Activated CD8-positive, alpha-beta memory T cell treated with anti-CD3 and anti-CD28 coated beads, Interleukin-2, amount 10 ng/mL, durations not matched to agents 7 days and 5 days (primary cell): ENCODE measurements around the gene ATP2A1. TPM values are rescaled to one million over a fixed set of nuclear protein-coding genes. Genes with fewer than 3 reads are reported as not detected.
"Not testable (repeated sequence)": the region's sequence is repeated elsewhere in the genome, so short reads cannot be mapped to it uniquely, and the experiment has no call there.

Experiments
- ATAC-seq: fragments of 150-1000 bp; cut with Tn5 transposase; one replicate; pipeline ENCODE4 v1.10.0; 2021; ENCODE audit warnings: moderate library complexity
- CTCF ChIA-PET: fragments of 350-600 bp; sonication (Branson Sonifier 250); formaldehyde crosslinking; loops from one replicate; lab custom pipeline; 2021; ENCODE audit warnings: antibody characterized with exemption; lab: Charles Lee
- DNase-seq: peaks from one replicate; pipeline ENCODE4 v3.0.0-alpha.2; 2020
- H3K27ac Mint-ChIP-seq: one replicate; pipeline ENCODE4 v1.8.0; 2021; ENCODE audit warnings: mild to moderate bottlenecking, mixed read lengths
- H3K27me3 Mint-ChIP-seq: one replicate; pipeline ENCODE4 v1.8.0; 2021; ENCODE audit warnings: mixed read lengths
- H3K36me3 Mint-ChIP-seq: one replicate; pipeline ENCODE4 v1.8.0; 2021; ENCODE audit warnings: mild to moderate bottlenecking, mixed read lengths
- H3K4me1 Mint-ChIP-seq: one replicate; pipeline ENCODE4 v1.8.0; 2021; ENCODE audit warnings: mixed read lengths
- H3K4me3 Mint-ChIP-seq: one replicate; pipeline ENCODE4 v1.8.0; 2021; ENCODE audit warnings: mild to moderate bottlenecking, moderate library complexity, mixed read lengths
- H3K9me3 Mint-ChIP-seq: one replicate; pipeline ENCODE4 v1.8.0; 2022; ENCODE audit warnings: low read depth, mixed read lengths
- microRNA-seq: library from miRNA; unstranded; fragments of <30 nt; microRNA quantifications from one replicate; pipeline ENCODE4 v1.2.0, GENCODE V29; 2022
- total RNA-seq, 2 experiments: library from RNA; stranded (reverse); gene quantifications; one replicate each; pipeline ENCODE4 v1.2.3, GENCODE V29; 2021

ATP2A1 gene
- total RNA-seq, 2 experiments from 2014 or later, result 1.5 to 3.4 TPM

- peaks cover 19% of the 10 kb centered on the region for H3K4me1 Mint-ChIP-seq
- H3K27ac Mint-ChIP-seq, H3K27me3 Mint-ChIP-seq, ATAC-seq, DNase-seq, CTCF ChIA-PET, H3K36me3 Mint-ChIP-seq, H3K9me3 Mint-ChIP-seq, H3K4me3 Mint-ChIP-seq: not testable (repeated sequence)
Measured at GRCh38 chr16:28939825-28940224, 61.5 kb downstream of the ATP2A1 start.

- Mint-ChIP-seq H3K4me1 (peaks cover 19% of the 10 kb centered on the region), H3K36me3 (no peaks in the 10 kb centered on the region), H3K9me3 (no peaks in the 10 kb centered on the region), H3K27ac (no peak overlapping the region), H3K4me3 (no peak overlapping the region), H3K27me3 (no peaks in the 10 kb centered on the region)
- DNase-seq (no peak), ATAC-seq (no peak)
- CTCF ChIA-PET, result interaction anchor here (2.5 to 3.1 kb wide), 4 partner anchors 11 to 120 kb away, joined by 11 to 43 read pairs (median 19); partner anchors contain the start of genes ATXN2L and CD19
Measured at GRCh38 chr16:28943281-28943680, 65.0 kb downstream of the ATP2A1 start.

GRCh38 chr16:28946681-28947080, 68.4 kb downstream of the ATP2A1 start:
- H3K36me3 Mint-ChIP-seq, result peaks cover 2% of the 10 kb centered on the region
- no peak overlapping the region for H3K4me3 Mint-ChIP-seq
- no peak overlapping the region for H3K27ac Mint-ChIP-seq
- CTCF ChIA-PET, result interaction anchor here (1.8 to 3.7 kb wide), 3 partner anchors 27 to 101 kb away, joined by 9 to 40 read pairs (median 11); partner anchors contain the start of gene TUFM
- ATAC-seq, result no peak
- no peak for DNase-seq
- no peaks in the 10 kb centered on the region for H3K9me3 Mint-ChIP-seq
- H3K4me1 Mint-ChIP-seq, result peaks cover 25% of the 10 kb centered on the region
- H3K27me3 Mint-ChIP-seq, result no peaks in the 10 kb centered on the region

- H3K4me1 Mint-ChIP-seq, result peaks cover 33% of the 10 kb centered on the region
- no peaks in the 10 kb centered on the region for H3K27me3 Mint-ChIP-seq
- peak; percentile 100 for DNase-seq
- peak within 1 kb of the TSS; percentile 97 for H3K4me3 Mint-ChIP-seq
- ATAC-seq, result peak; percentile 96
- H3K27ac Mint-ChIP-seq, result peak within 1 kb of the TSS; percentile 89
- CTCF ChIA-PET, result interaction anchor here (0.6 to 1.0 kb wide), 5 partner anchors 12 to 104 kb away, joined by 3 to 4 read pairs (median 3); no protein-coding TSS in a partner anchor
- no peaks in the 10 kb centered on the region for H3K9me3 Mint-ChIP-seq
- peaks cover 24% of the 10 kb centered on the region for H3K36me3 Mint-ChIP-seq
Measured at GRCh38 chr16:28950648-28951409, 72.5 kb downstream of the ATP2A1 start, which contains the start of gene NFATC2IP. NFATC2IP (plus strand) TSS chr16:28950937; CDS start chr16:28951012, 75 bp downstream.

- Mint-ChIP-seq H3K4me1 (peaks cover 32% of the 10 kb centered on the region), H3K27me3 (no peaks in the 10 kb centered on the region), H3K27ac (peak overlapping the region; percentile 89), H3K36me3 (peaks cover 28% of the 10 kb centered on the region), H3K9me3 (no peaks in the 10 kb centered on the region), H3K4me3 (peak overlapping the region; percentile 97)
- DNase-seq, result peak; percentile 69
- CTCF ChIA-PET, result no interaction called here
- no peak for ATAC-seq
Measured at GRCh38 chr16:28951410-28951943, 73.2 kb downstream of the ATP2A1 start.

Small RNA genes within 50 kb of the gene (microRNA-seq; reads per million reads assigned to microRNA genes)
- gene MIR4721, result not detected

Other genes starting within 250 kb of the ATP2A1 start
- 1 to 10 TPM; 1.0 to 1.5 TPM for gene NPIPB8, start 240.4 kb upstream of the ATP2A1 start, total RNA-seq
- 100 to 1,000 TPM; 389 to 508 TPM for gene EIF3C, start 167.0 kb upstream of the ATP2A1 start, total RNA-seq
- gene NPIPB9, start 126.7 kb upstream of the ATP2A1 start, total RNA-seq, result 1 to 10 TPM; 2.0 to 2.6 TPM
- gene ATXN2L, start 55.5 kb upstream of the ATP2A1 start, total RNA-seq, result 100 to 1,000 TPM; 295 to 301 TPM
- 100 to 1,000 TPM; 156 to 199 TPM for gene TUFM, start 32.1 kb upstream of the ATP2A1 start, total RNA-seq
- 10 to 100 TPM; 57.3 to 70.9 TPM for gene SH2B1, start 14.6 kb upstream of the ATP2A1 start, total RNA-seq
- gene RABEP2, start 46.8 kb downstream of the ATP2A1 start, total RNA-seq, result 10 to 100 TPM; 18.0 to 19.1 TPM
- gene CD19, start 53.5 kb downstream of the ATP2A1 start, total RNA-seq, result not detected
- 100 to 1,000 TPM; 120 to 133 TPM for gene NFATC2IP, start 72.4 kb downstream of the ATP2A1 start, total RNA-seq
- 10 to 100 TPM; 22.1 to 27.6 TPM for gene SPNS1, start 96.3 kb downstream of the ATP2A1 start, total RNA-seq
- 100 to 1,000 TPM; 200 to 236 TPM for gene LAT, start 106.6 kb downstream of the ATP2A1 start, total RNA-seq